ENCODE results near the gene MRPL54.

DNA sequence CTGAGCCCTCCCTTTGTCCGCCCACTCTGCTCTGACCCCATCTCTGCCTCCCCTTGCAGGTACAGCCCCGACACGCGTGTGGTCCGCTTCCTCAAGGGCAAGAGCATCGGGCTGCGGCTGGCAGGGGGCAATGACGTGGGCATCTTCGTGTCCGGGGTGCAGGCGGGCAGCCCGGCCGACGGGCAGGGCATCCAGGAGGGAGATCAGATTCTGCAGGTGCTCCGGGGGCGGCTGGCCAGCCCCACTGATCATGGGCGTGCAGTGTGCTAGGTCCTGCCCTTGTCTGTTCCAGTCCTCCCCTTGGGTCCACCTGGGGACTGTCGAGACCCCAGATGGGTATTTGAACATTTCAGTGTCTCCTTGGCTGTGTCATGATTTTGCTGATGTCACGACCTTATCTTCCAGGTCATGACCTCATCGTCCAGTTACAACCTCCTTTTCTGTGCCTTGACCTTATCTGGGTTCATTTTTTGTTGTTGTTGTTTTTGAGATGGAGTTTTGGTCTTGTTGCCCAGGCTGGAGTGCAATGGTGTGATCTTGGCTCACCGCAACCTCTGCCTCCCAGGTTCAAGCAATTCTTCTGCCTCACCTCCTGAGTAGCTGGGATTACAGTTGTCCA, 26.3 kb upstream of the MRPL54 start:
- TF ChIP-seq EZH2phosphoT487 (IDR thresholded peaks at IDR 0.05; ENCODE audit: borderline replicate concordance) (no peak), CTCF (IDR thresholded peaks at IDR 0.05 in 2 of 3, conservative IDR thresholded peaks at IDR 0.05 in 1 of 3; ENCODE audit: borderline replicate concordance in 1 of 3, insufficient read depth in 1 of 3, low read depth in 2 of 3, low read length in 2 of 3) (no peak), POLR2A (IDR thresholded peaks at IDR 0.05; ENCODE audit: borderline replicate concordance, extremely low read depth, insufficient read depth, insufficient read length) (no peak), EGR1 (IDR thresholded peaks at IDR 0.05; ENCODE audit: low read depth) (no peak), CEBPB (IDR thresholded peaks at IDR 0.05; ENCODE audit: low read depth) (no peak), RAD21 (IDR thresholded peaks at IDR 0.05; ENCODE audit: low read depth) (no peak), EZH2 (IDR thresholded peaks at IDR 0.05) (no peak)
- TF ChIP-seq, protein P1, sequence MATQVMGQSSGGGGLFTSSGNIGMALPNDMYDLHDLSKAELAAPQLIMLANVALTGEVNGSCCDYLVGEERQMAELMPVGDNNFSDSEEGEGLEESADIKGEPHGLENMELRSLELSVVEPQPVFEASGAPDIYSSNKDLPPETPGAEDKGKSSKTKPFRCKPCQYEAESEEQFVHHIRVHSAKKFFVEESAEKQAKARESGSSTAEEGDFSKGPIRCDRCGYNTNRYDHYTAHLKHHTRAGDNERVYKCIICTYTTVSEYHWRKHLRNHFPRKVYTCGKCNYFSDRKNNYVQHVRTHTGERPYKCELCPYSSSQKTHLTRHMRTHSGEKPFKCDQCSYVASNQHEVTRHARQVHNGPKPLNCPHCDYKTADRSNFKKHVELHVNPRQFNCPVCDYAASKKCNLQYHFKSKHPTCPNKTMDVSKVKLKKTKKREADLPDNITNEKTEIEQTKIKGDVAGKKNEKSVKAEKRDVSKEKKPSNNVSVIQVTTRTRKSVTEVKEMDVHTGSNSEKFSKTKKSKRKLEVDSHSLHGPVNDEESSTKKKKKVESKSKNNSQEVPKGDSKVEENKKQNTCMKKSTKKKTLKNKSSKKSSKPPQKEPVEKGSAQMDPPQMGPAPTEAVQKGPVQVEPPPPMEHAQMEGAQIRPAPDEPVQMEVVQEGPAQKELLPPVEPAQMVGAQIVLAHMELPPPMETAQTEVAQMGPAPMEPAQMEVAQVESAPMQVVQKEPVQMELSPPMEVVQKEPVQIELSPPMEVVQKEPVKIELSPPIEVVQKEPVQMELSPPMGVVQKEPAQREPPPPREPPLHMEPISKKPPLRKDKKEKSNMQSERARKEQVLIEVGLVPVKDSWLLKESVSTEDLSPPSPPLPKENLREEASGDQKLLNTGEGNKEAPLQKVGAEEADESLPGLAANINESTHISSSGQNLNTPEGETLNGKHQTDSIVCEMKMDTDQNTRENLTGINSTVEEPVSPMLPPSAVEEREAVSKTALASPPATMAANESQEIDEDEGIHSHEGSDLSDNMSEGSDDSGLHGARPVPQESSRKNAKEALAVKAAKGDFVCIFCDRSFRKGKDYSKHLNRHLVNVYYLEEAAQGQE (IDR thresholded peaks at IDR 0.05; ENCODE audit: low read depth) = no peak

Data from HCT116 (cell line).